Activated CD4-positive, CD25-positive, alpha-beta regulatory T cell (primary cell): Measurements from ENCODE around the gene NKTR.

Experiments
- DNase-seq, 4 experiments: peaks; one replicate each; lab custom pipeline; 2025; lab: John Stamatoyannopoulos, UW

NKTR gene

GRCh38 chr3:42662037-42662812 lies 61.7 kb downstream of the NKTR start:
- DNase-seq: no peak

DNA sequence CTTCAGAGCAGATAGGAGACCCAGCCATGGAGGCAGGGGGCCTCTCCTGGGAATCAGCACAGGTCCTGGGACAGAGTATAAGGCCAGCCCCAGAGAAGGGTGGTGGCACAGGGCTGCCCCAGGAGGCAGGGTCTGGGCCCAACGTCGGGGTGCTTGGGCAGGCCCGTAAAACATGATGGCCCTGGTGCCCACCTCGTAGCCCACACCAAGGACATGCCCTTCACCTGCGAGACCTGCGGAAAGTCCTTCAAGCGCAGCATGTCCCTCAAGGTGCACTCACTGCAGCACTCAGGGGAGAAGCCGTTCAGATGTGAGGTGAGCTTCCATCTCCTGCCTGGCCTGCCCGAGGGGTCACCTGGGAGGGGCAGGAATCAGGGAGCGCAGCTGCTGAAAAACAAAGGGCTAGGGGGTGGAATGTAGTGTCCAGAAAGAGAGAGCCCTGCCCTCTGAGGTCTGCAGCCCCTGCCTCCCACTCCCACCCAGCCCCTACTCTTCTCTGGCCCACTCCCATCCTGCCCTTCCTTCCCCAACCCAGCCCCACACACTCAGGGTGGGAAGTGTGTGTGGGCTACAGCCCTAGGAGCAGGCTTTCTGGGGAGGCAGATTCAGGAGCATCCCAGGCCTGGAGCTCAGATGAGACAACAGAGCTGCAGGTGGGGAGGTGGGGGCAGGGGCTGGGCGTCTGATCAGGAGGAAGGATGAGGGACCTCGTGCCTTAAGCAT lies 62.5 kb downstream of the NKTR start:
- DNase-seq: no peak

GRCh38 chr3:42663581-42664437 lies 63.3 kb downstream of the NKTR start:
- no peak for DNase-seq

DNA sequence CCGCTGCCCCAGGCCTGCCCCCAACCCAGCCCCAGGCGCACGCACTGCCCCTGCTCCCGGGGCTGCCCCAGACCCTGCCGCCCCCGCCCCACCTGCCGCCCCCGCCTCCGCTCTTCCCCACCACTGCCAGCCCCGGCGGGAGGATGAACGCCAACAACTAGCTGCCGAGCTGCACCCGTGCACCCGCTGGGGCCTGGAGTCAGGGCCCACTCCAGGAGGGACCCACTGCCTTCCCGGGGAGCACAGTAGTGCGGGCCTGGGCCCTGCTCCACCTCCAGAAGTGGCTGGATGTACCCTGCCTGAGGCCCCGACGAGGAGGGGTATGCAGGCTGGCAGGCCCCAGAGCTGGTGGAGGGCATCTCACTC lies 63.9 kb downstream of the NKTR start:
- no peak for DNase-seq

- DNase-seq: no peak
Observed at GRCh38 chr3:42665050-42665878, 64.8 kb downstream of the NKTR start.

GRCh38 chr3:42666022-42666421 lies 65.5 kb downstream of the NKTR start:
- DNase-seq: no peak

GRCh38 chr3:42666577-42666998 lies 66.1 kb downstream of the NKTR start:
- no peak for DNase-seq

DNA sequence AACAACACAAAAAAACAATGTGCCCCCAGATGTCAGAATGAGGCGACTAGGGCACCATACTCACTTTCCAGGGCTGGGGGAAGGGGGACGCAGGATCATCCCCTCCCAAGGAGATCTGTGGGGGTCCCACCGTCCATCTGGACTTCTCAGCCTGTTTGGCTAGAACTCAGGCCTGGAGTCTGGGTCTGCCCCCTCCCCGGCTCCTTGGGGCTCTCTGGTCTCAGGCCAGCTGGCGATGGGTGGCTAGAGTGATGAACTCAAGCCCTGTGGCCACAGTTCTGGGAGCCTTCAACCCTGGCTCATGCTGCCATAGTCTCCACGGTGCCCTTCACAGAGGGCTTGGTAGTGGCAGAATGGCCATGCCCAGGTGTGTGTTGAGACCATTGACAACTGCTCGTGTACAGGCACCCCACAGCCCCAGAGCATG lies 66.6 kb downstream of the NKTR start:
- no peak for DNase-seq

GRCh38 chr3:42667523-42668412 lies 67.3 kb downstream of the NKTR start:
- DNase-seq: no peak

- DNase-seq: no peak
Observed at GRCh38 chr3:42668413-42668760, 67.9 kb downstream of the NKTR start.

DNA sequence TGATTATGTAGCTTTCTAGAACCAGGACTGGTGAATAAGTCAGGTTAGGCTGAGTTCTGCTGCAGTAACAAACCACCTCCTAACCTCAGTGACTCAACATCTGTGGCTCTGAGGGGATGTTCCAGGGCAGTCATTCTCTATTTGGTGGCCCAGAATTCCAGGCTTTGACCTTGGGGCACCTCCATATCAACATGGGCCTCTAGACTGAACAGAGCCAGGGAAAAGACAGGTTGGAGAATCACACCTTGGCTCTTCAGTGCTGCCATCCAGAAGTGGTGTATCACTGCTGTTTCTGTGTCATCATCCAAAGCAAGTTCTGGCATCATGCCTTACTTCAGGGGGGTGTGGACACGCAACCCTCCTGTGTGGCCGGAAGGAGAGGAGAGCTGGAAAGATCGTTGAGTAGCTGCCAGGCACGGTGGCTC lies 68.3 kb downstream of the NKTR start:
- DNase-seq: no peak

DNA sequence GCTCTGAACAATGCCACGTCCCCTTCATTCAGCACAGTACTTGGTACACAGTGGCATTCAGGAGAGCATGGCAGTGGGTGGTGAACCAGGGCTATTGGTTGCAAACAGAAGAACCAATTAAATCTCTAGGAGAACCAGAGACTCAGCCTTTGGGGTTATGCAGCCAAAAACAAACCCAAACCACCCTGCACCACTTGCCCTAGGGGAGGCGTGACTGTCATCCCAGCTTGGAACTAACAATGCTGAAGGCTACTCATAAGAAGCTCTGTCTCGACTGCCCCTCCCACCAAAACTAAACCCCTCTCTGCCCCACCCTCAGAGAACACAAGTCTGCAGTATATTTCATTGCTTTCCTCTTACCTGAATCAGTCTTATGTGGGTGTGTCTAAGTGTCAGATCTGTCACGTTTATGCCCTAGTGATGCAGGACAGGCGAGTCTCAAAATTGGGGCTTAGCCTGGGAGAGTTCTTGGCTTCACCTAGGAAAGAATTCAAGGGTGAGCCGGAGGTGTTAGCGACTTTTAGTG lies 69.6 kb downstream of the NKTR start:
- no peak for DNase-seq

DNA sequence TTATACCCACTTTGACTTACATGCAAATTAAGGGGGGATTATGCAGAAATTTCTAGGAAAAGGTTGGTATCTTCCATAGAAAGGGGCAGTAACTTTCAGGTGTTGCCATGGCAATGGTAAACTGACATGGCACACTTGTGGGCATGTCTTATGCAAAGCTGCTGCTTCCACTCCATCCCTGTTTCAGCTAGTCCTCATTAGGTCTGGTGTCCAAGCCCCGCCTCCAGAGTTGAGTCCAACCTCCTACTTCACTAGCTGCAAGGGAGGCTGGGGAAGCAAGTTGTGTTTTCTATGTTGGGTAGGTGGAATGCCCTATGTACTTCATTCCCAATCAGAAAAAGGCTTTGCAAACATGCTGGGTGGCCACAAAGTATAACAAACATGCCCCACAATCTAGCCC lies 70.2 kb downstream of the NKTR start:
- no peak for DNase-seq

DNA sequence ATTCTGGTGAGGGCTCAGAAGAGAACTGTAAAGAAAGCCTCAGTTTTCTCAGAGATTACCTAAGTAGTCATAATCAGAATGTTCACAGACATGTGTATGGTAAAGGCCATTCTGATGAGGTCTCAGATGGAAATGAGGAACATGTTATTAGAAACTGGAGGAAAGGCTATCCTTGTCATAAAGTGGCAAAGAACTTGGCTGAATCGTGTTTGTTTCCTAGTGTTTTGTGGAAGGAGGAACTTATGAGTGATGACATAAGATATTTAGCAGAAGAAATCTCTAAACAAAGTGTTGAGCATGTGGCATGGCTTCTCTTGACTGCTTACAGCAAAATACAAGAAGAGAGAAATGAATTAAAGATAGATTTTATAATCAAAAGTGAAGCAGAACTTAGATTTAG lies 72.0 kb downstream of the NKTR start:
- DNase-seq: no peak

GRCh38 chr3:42673082-42673481 lies 72.6 kb downstream of the NKTR start:
- DNase-seq: no peak

GRCh38 chr3:42674146-42674545 lies 73.7 kb downstream of the NKTR start:
- DNase-seq: no peak

- DNase-seq: no peak
Observed at GRCh38 chr3:42675909-42676308, 75.4 kb downstream of the NKTR start.

- no peak for DNase-seq
Observed at GRCh38 chr3:42678447-42678846, 78.0 kb downstream of the NKTR start.

DNA sequence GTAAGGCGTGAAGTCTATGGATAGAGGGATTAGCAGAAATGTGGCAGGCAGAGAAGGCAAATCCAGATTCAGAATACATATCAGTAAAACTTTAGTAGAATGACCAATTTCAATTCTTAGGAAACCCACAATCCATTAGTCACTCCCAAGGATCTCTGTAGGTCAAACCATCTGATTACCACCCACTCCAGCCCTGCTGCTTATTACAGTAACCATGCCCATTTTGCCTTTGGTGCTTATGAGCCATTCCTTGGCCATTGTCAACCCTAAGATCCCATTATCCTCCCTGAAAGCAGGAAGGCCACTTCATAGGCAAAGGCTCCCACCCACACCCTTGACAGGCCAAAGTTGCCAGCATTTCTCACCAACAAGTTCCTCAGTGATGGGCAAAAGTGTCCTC lies 79.8 kb downstream of the NKTR start:
- no peak for DNase-seq

- no peak for DNase-seq
Observed at GRCh38 chr3:42680806-42681205, 80.3 kb downstream of the NKTR start.
